MV-4-11 (cell line): ENCODE data around the gene CHGA.

Experiments
- DNase-seq: peaks from one replicate; lab custom pipeline; 2025; lab: John Stamatoyannopoulos, UW

Gene CHGA

DNA sequence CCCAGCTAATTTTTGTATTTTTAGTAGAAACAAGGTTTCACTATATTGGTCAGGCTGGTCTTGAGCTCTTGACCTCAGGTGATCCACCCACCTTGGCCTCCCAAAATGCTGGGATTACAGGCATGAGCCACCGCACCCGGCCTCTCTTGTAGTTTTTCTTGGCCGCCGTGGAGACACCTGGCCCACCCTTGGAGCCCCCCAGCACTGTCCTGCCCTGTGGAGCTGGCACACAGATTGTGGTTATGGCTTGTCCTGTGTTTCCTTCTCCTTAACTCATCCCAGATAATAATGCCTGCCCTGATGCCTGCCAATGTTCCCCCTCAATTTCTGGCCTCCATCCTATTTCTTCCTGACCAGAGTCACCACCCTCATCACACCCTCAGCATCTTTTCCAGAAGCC lies 57.9 kb downstream of the CHGA start:
- DNase-seq: no peak

- DNase-seq: no peak
Measured at GRCh38 chr14:92981726-92982125, 58.8 kb downstream of the CHGA start.

DNA sequence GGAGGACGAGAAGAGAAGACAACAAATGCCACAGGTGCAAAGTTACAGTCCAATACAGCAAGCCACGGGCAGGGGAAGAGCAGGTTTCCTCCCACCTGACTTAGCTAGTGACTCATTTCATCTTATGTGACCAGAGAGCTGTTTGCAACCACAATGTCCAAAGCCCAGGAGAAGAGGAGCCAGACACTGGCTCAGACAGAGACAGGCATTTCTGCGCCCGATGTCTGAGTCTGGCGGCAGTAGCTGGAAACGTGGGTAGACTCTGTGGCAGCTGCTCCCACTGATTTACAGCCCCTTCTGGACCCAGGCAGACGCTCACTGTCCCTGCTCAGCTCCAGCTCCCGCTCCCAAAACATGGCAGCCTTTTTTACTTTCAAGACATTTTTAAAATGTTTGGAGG lies 60.0 kb downstream of the CHGA start:
- DNase-seq: no peak

DNA sequence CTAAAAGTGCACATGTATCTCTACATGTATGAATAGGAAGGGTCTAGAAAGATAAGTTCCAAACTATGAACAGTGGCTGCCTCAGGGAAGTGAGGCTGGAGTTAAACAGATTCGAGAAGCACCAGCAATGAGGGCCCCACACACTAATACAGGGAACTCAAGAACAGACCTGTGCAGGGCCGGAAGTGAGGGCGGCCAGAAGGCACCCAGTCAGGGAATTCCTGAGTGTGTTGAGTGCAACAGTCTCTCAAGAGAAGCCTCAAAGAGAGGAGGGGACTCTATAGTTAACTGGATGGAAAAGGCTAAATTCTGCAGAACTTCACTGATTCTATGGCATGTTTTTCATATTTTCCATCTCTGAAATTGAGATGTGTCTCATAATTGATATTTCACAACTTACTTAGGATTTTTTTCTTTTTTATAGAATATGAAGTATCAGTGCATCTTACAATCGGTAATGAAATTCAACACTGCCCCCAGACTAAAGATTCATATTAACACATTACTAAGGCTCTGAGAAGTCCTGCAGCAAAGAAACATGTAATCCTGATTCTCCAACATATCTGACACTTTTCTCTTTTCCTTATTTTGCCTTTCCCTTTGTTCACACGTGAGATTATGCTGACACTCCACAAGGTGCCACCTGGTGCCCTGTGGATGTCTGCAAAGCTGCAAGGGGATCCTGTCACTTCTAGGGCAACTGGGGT lies 61.3 kb downstream of the CHGA start:
- DNase-seq: no peak
